Upper lobe of left lung (tissue), 6 donors: ENCODE data around the gene TMEM119. TPM values are rescaled to one million over a fixed set of nuclear protein-coding genes. Genes with fewer than 3 reads are reported as not detected.
"Not testable (repeated sequence)": the region's sequence is repeated elsewhere in the genome, so short reads cannot be mapped to it uniquely, and the experiment has no call there.

ENCODE experiments used
- ATAC-seq, 2 donors: fragments of 200-7000 bp; cut with Tn5 transposase; one replicate each; pipeline ENCODE4 v1.9.1; 2022; ENCODE audit warnings: mild to moderate bottlenecking in 2 of 2, moderate library complexity in 2 of 2; ENCODE audit not compliant: low FRiP score in 2 of 2
- DNase-seq, 2 donors: peaks; one replicate each; pipeline ENCODE4 v3.0.0-alpha.2; 2019 to 2020
- H3K27ac ChIP-seq, 4 donors: fragments of 200-600 bp; sonication (generic); one replicate each; pipeline ENCODE4 v1.5.1; 2016 to 2019
- H3K27me3 ChIP-seq, 4 donors: fragments of 200-600 bp; sonication (generic); one replicate each; pipeline ENCODE4 v1.5.1; 2017 to 2019
- H3K36me3 ChIP-seq, 4 donors: fragments of 200-600 bp; sonication (generic); one replicate each; pipeline ENCODE4 v1.5.1; 2016 to 2019
- H3K4me1 ChIP-seq, 4 donors: fragments of 200-600 bp; sonication (generic); one replicate each; pipeline ENCODE4 v1.5.1; 2018 to 2019
- H3K4me3 ChIP-seq, 4 donors: fragments of 200-600 bp; sonication (generic); one replicate each; pipeline ENCODE4 v1.5.1; 2017 to 2019; ENCODE audit warnings: mild to moderate bottlenecking in 2 of 4, moderate library complexity in 1 of 4
- H3K9me3 ChIP-seq, 4 donors: fragments of 200-600 bp; sonication (generic); one replicate each; pipeline ENCODE4 v1.5.1; 2018 to 2019
- CTCF ChIP-seq, 6 experiments: fragments of 450-650 bp in 4 of 6; fragments of 200-600 bp in 2 of 6; sonication (generic) in 2 of 6; IDR thresholded peaks; one replicate each; pipeline ENCODE4 v1.5.1; 2016 to 2019; ENCODE audit warnings: antibody characterized with exemption in 6 of 6
- EP300 ChIP-seq, 4 donors: sonication (generic); formaldehyde crosslinking; IDR thresholded peaks; one replicate each; pipeline ENCODE4 v1.5.1; 2017; ENCODE audit warnings: antibody characterized with exemption in 4 of 4, control low read depth in 2 of 4
- POLR2A ChIP-seq, 4 donors: fragments of 450-650 bp; IDR thresholded peaks; one replicate each; pipeline ENCODE4 v1.5.1; 2016 to 2017; ENCODE audit warnings: antibody characterized with exemption in 4 of 4, mild to moderate bottlenecking in 2 of 4
- POLR2AphosphoS5 ChIP-seq, 2 donors: sonication (generic); formaldehyde crosslinking; IDR thresholded peaks; one replicate each; pipeline ENCODE4 v1.5.1; 2017; ENCODE audit warnings: antibody characterized with exemption in 2 of 2
- WGBS, 2 donors: methylation state at CpG; one replicate each; pipeline ENCODE4 v1.1.5; 2017 to 2018; 5-methylcytosine and 5-hydroxymethylcytosine counted together
- total RNA-seq, 6 donors: library from RNA; depleted of rRNA in 4 of 6; stranded (reverse); fragments of >200 nt in 4 of 6; gene quantifications; one replicate each; pipeline versions ENCODE4 v1.1.0 to v1.2.1, GENCODE V29; 2016 to 2021
- donor health status: DM: no; HTN: no; CAD: no; lungs with moderate emphysema.
- donor health status: DM: no; HTN: yes; CAD: no; lungs with severe emphysema.

TMEM119 gene
- total RNA-seq, 6 donors from 2014 or later: 1.5 to 50.7 (median 20.5) TPM

- Histone ChIP-seq H3K36me3 (no peaks in the 10 kb centered on the region), H3K27ac (peak overlapping the region; percentile 81 to 89 (median 84))
Measured at GRCh38 chr12:108633081-108633533, 35.2 kb upstream of the TMEM119 start.

GRCh38 chr12:108631261-108631660, 33.4 kb upstream of the TMEM119 start:
- not testable (repeated sequence) for ATAC-seq, DNase-seq, H3K36me3 ChIP-seq, H3K27me3 ChIP-seq, H3K9me3 ChIP-seq
- Histone ChIP-seq H3K4me3 (peak overlapping the region in 3 of 4 donors; percentile 30 to 52 (median 45)), H3K27ac (peak overlapping the region; percentile 81 to 89 (median 84)), H3K4me1 (peaks cover 64 to 84% (median 74%) of the 10 kb centered on the region in 4 donors)
- 92 to 94% methylated on average over 4 of the region's 4 CpGs for WGBS, 2 donors

More at GRCh38 chr12:108633081-108633533, 35.2 kb upstream of the TMEM119 start:
- peak in 1 of 2 donors; percentile 24 for DNase-seq
- WGBS, 2 donors: 70 to 86% methylated on average over 7 of the region's 7 CpGs
- ATAC-seq: no peak
- Histone ChIP-seq H3K9me3 (no peaks in the 10 kb centered on the region), H3K4me3 (peak overlapping the region in 3 of 4 donors; percentile 30 to 52 (median 45)), H3K4me1 (peaks cover 61 to 94% (median 75%) of the 10 kb centered on the region in 4 donors), H3K27me3 (no peaks in the 10 kb centered on the region)
- no peak for TF ChIP-seq EP300 (IDR thresholded peaks at IDR 0.05)
- no peak for TF ChIP-seq POLR2AphosphoS5 (IDR thresholded peaks at IDR 0.05)
- no peak for TF ChIP-seq CTCF (IDR thresholded peaks at IDR 0.05)
- no peak for TF ChIP-seq POLR2A (IDR thresholded peaks at IDR 0.05)

- no peaks in the 10 kb centered on the region for H3K36me3 ChIP-seq
- DNase-seq: no peak
- H3K27me3 ChIP-seq: no peaks in the 10 kb centered on the region
- H3K4me1 ChIP-seq: peaks cover 58 to 78% (median 68%) of the 10 kb centered on the region in 4 donors
- TF ChIP-seq POLR2AphosphoS5 (IDR thresholded peaks at IDR 0.05) (no peak), CTCF (IDR thresholded peaks at IDR 0.05) (no peak), POLR2A (IDR thresholded peaks at IDR 0.05) (no peak)
- H3K9me3 ChIP-seq: no peaks in the 10 kb centered on the region
- WGBS, 2 donors: 59 to 77% methylated on average over 9 of the region's 9 CpGs
- peak overlapping the region; percentile 81 to 89 (median 84) for H3K27ac ChIP-seq
- peak overlapping the region in 2 of 4 donors; percentile 39 to 52 for H3K4me3 ChIP-seq
- ATAC-seq: no peak
Measured at GRCh38 chr12:108630481-108631207, 32.8 kb upstream of the TMEM119 start.

GRCh38 chr12:108629824-108630476, 32.1 kb upstream of the TMEM119 start:
- TF ChIP-seq EP300 (IDR thresholded peaks at IDR 0.05): peak in 1 of 4 donors; percentile 46
- TF ChIP-seq CTCF (IDR thresholded peaks at IDR 0.05): no peak
- peak in 1 of 4 donors; percentile 36 for TF ChIP-seq POLR2A (IDR thresholded peaks at IDR 0.05)
- peak; percentile 31 to 34 for TF ChIP-seq POLR2AphosphoS5 (IDR thresholded peaks at IDR 0.05)
- H3K9me3 ChIP-seq: no peaks in the 10 kb centered on the region
- H3K4me3 ChIP-seq: peak overlapping the region in 2 of 4 donors; percentile 39 to 52
- H3K27ac ChIP-seq: peak overlapping the region; percentile 81 to 89 (median 84)
- 51 to 70% methylated on average over 13 to 17 of the region's 17 CpGs for WGBS, 2 donors
- peaks cover 52 to 71% (median 61%) of the 10 kb centered on the region in 4 donors for H3K4me1 ChIP-seq
- no peaks in the 10 kb centered on the region for H3K27me3 ChIP-seq
- DNase-seq (peak in 1 of 2 donors; percentile 68), ATAC-seq (peak; percentile 45 to 78)
- no peaks in the 10 kb centered on the region for H3K36me3 ChIP-seq

- Histone ChIP-seq H3K36me3 (no peaks in the 10 kb centered on the region), H3K4me3 (peak overlapping the region in 3 of 4 donors; percentile 9 to 52 (median 39)), H3K4me1 (peaks cover 44 to 63% (median 53%) of the 10 kb centered on the region in 4 donors), H3K27ac (peak overlapping the region; percentile 81 to 89 (median 84)), H3K27me3 (no peaks in the 10 kb centered on the region), H3K9me3 (no peaks in the 10 kb centered on the region)
- ATAC-seq (no peak), DNase-seq (no peak)
- TF ChIP-seq EP300 (IDR thresholded peaks at IDR 0.05) (no peak), POLR2A (IDR thresholded peaks at IDR 0.05) (no peak), POLR2AphosphoS5 (IDR thresholded peaks at IDR 0.05) (no peak), CTCF (IDR thresholded peaks at IDR 0.05) (no peak)
- WGBS, 2 donors: 63 to 90% methylated on average over 5 of the region's 5 CpGs
Measured at GRCh38 chr12:108629151-108629550, 31.3 kb upstream of the TMEM119 start.
